Nephron progenitor cell (in vitro differentiated cells): ENCODE data around the gene PCNX2.

Source experiments
- DNase-seq: peaks from one replicate; pipeline ENCODE4 v3.0.0; 2021
- H3K27ac Mint-ChIP-seq: 2 replicates; pipeline ENCODE4 v1.8.0; 2021; ENCODE audit warnings: mild to moderate bottlenecking, moderate library complexity, mixed read lengths
- H3K27me3 Mint-ChIP-seq: 2 replicates; pipeline ENCODE4 v1.8.0; 2021; ENCODE audit warnings: mild to moderate bottlenecking, low read depth, mixed read lengths; ENCODE audit not compliant: poor library complexity
- H3K36me3 Mint-ChIP-seq: 2 replicates; pipeline ENCODE4 v1.8.0; 2021; ENCODE audit warnings: low read depth, mixed read lengths
- H3K4me1 Mint-ChIP-seq: 2 replicates; pipeline ENCODE4 v1.8.0; 2021; ENCODE audit warnings: mixed read lengths
- H3K4me3 Mint-ChIP-seq: 2 replicates; pipeline ENCODE4 v1.8.0; 2021; ENCODE audit warnings: mild to moderate bottlenecking, moderate library complexity, mixed read lengths
- H3K9me3 Mint-ChIP-seq: 2 replicates; pipeline ENCODE4 v1.8.0; 2021; ENCODE audit warnings: mild to moderate bottlenecking, moderate library complexity, mixed read lengths
- CTCF ChIP-seq: fragments of 200-600 bp; sonication (generic); IDR thresholded peaks from 2 replicates; pipeline ENCODE4 v1.5.0; 2021; ENCODE audit warnings: antibody characterized with exemption

Gene PCNX2

GRCh38 chr1:233217832-233218231, 77.7 kb downstream of the PCNX2 start:
- Mint-ChIP-seq H3K4me3 (no peak overlapping the region), H3K4me1 (no peaks in the 10 kb centered on the region), H3K27me3 (peaks cover 4% of the 10 kb centered on the region), H3K27ac (no peak overlapping the region), H3K9me3 (peaks cover 20% of the 10 kb centered on the region), H3K36me3 (peaks cover 4% of the 10 kb centered on the region)
- no peak for DNase-seq
- no peak for TF ChIP-seq CTCF

- no peak for DNase-seq
- peaks cover 4% of the 10 kb centered on the region for H3K36me3 Mint-ChIP-seq
- H3K4me1 Mint-ChIP-seq, result no peaks in the 10 kb centered on the region
- no peak overlapping the region for H3K4me3 Mint-ChIP-seq
- H3K9me3 Mint-ChIP-seq, result peaks cover 20% of the 10 kb centered on the region
- H3K27ac Mint-ChIP-seq, result no peak overlapping the region
- TF ChIP-seq CTCF, result no peak
- peaks cover 4% of the 10 kb centered on the region for H3K27me3 Mint-ChIP-seq
Observed at GRCh38 chr1:233216009-233216408, 79.5 kb downstream of the PCNX2 start.

GRCh38 chr1:233215135-233215760, 80.3 kb downstream of the PCNX2 start:
- H3K27ac Mint-ChIP-seq, result no peak overlapping the region
- H3K4me1 Mint-ChIP-seq, result no peaks in the 10 kb centered on the region
- H3K9me3 Mint-ChIP-seq, result peaks cover 15% of the 10 kb centered on the region
- peaks cover 4% of the 10 kb centered on the region for H3K36me3 Mint-ChIP-seq
- no peak for TF ChIP-seq CTCF
- DNase-seq, result no peak
- peaks cover 4% of the 10 kb centered on the region for H3K27me3 Mint-ChIP-seq
- no peak overlapping the region for H3K4me3 Mint-ChIP-seq

- Mint-ChIP-seq H3K27me3 (no peaks in the 10 kb centered on the region), H3K4me3 (no peak overlapping the region), H3K9me3 (no peaks in the 10 kb centered on the region), H3K4me1 (no peaks in the 10 kb centered on the region), H3K27ac (no peak overlapping the region), H3K36me3 (peaks cover 15% of the 10 kb centered on the region)
- no peak for DNase-seq
- no peak for TF ChIP-seq CTCF
Observed at GRCh38 chr1:233211595-233211994, 83.9 kb downstream of the PCNX2 start.

- H3K4me1 Mint-ChIP-seq, result no peaks in the 10 kb centered on the region
- no peak overlapping the region for H3K4me3 Mint-ChIP-seq
- H3K9me3 Mint-ChIP-seq, result no peaks in the 10 kb centered on the region
- no peak overlapping the region for H3K27ac Mint-ChIP-seq
- H3K36me3 Mint-ChIP-seq, result peaks cover 15% of the 10 kb centered on the region
- H3K27me3 Mint-ChIP-seq, result no peaks in the 10 kb centered on the region
- no peak for DNase-seq
- TF ChIP-seq CTCF, result no peak
Observed at GRCh38 chr1:233211106-233211505, 84.4 kb downstream of the PCNX2 start.

- H3K27ac Mint-ChIP-seq, result no peak overlapping the region
- peaks cover 21% of the 10 kb centered on the region for H3K36me3 Mint-ChIP-seq
Observed at GRCh38 chr1:233209481-233209880, 86.0 kb downstream of the PCNX2 start.

More at GRCh38 chr1:233209481-233209880, 86.0 kb downstream of the PCNX2 start:
- no peaks in the 10 kb centered on the region for H3K27me3 Mint-ChIP-seq
- no peaks in the 10 kb centered on the region for H3K4me1 Mint-ChIP-seq
- TF ChIP-seq CTCF, result no peak
- H3K4me3 Mint-ChIP-seq, result no peak overlapping the region
- DNase-seq, result no peak
- H3K9me3 Mint-ChIP-seq, result no peaks in the 10 kb centered on the region
